WERI-Rb-1 (cell line): ENCODE data around the gene RAD21L1.

ENCODE experiments used
- DNase-seq: peaks from one replicate; pipeline ENCODE4 v3.0.0-alpha.2; 2020
- H3K27ac ChIP-seq: fragments of 250-450 bp; sonication (Bioruptor Pico); 2 replicates; pipeline ENCODE4 v1.5.1; 2020; ENCODE audit warnings: mild to moderate bottlenecking, moderate library complexity
- H3K27me3 ChIP-seq: fragments of 250-450 bp; sonication (Bioruptor Pico); 2 replicates; pipeline ENCODE4 v1.5.1; 2021; ENCODE audit warnings: mild to moderate bottlenecking, low read depth, moderate library complexity; ENCODE audit not compliant: insufficient read depth, severe bottlenecking
- H3K36me3 ChIP-seq: fragments of 250-450 bp; sonication (Bioruptor Pico); 2 replicates; pipeline ENCODE4 v1.5.1; 2020; ENCODE audit warnings: mild to moderate bottlenecking, moderate library complexity
- H3K4me3 ChIP-seq: 2 replicates; pipeline ENCODE4 v1.5.1; 2011; ENCODE audit warnings: low read depth, mild to moderate bottlenecking, control low read depth, low read length
- H3K9me3 ChIP-seq: fragments of 250-450 bp; sonication (Bioruptor Pico); 2 replicates; pipeline ENCODE4 v1.5.1; 2021; ENCODE audit warnings: mild to moderate bottlenecking, moderate library complexity; ENCODE audit not compliant: severe bottlenecking
- TF ChIP-seq, protein P1 (sequence below): IDR thresholded peaks from 2 replicates; pipeline ENCODE4 v1.5.1; 2011; ENCODE audit warnings: low read depth, mild to moderate bottlenecking, control low read depth, inconsistent platforms, low read length

The RAD21L1 gene

DNA sequence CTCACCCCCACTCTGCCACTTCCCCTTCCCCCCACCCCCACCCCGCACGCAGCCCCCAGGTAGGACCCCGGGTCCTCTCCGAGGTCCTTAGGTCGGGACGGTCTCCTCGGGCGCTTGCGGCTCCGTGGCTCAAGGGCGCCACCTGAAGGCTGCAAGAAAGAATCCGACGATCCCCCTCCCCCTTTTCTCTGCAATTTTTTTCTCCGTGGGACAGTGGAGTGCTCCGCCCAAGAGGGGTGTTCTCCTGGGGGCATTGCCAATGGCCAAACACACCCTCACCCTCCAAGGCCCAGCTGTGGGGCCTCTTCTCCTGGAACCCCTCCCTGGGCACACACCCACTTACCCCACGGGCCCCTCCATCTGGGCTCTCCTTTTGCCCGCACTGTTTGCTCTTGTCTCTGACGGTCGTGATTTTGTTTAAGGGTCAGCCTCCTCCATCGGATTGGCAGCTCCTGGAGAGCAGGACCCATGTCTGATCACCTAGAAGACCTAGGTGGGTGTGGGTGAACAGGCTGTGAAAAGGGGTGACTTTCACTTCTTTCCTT, 40.0 kb upstream of the RAD21L1 start:
- peak; percentile 73 for DNase-seq
- no peak overlapping the region for H3K27ac ChIP-seq
- peaks cover 13% of the 10 kb centered on the region for H3K27me3 ChIP-seq
- no peaks in the 10 kb centered on the region for H3K36me3 ChIP-seq
- TF ChIP-seq, protein P1, sequence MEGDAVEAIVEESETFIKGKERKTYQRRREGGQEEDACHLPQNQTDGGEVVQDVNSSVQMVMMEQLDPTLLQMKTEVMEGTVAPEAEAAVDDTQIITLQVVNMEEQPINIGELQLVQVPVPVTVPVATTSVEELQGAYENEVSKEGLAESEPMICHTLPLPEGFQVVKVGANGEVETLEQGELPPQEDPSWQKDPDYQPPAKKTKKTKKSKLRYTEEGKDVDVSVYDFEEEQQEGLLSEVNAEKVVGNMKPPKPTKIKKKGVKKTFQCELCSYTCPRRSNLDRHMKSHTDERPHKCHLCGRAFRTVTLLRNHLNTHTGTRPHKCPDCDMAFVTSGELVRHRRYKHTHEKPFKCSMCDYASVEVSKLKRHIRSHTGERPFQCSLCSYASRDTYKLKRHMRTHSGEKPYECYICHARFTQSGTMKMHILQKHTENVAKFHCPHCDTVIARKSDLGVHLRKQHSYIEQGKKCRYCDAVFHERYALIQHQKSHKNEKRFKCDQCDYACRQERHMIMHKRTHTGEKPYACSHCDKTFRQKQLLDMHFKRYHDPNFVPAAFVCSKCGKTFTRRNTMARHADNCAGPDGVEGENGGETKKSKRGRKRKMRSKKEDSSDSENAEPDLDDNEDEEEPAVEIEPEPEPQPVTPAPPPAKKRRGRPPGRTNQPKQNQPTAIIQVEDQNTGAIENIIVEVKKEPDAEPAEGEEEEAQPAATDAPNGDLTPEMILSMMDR, result peak; percentile 83
- H3K4me3 ChIP-seq, result peak overlapping the region; percentile 48
- no peaks in the 10 kb centered on the region for H3K9me3 ChIP-seq

DNA sequence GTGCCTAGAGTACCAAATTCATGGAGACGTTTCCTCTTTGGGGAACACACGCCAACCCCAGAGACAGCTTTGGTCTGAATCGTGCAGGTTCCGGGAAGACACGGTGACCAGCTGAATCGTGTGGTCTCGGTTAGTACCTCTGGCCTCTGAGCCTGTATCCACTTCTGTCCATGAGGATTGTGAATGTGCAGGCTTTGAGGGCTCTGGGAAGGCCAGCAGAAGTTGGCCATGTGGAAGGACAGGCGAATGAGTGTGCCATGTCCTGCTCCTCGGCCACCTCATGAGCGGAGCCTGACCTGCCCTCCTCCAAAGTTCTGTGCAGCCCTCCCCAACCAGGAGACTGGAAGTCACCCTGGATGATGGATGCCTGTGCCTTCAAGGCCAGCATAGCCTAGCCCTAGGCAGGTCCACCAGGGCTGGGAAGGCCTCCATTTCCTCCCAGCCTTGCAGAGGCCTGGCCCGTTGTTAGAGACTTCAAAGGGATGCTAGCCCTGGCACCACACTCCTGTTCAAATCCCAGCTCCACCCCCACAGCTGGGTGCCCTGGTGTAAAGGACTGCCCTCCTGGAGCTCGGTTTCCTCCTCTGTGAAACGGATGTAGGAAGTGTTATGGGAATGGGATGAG, 39.4 kb upstream of the RAD21L1 start:
- Histone ChIP-seq H3K27ac (no peak overlapping the region), H3K36me3 (no peaks in the 10 kb centered on the region), H3K27me3 (peaks cover 13% of the 10 kb centered on the region), H3K9me3 (no peaks in the 10 kb centered on the region), H3K4me3 (no peak overlapping the region)
- DNase-seq, result no peak
- TF ChIP-seq, protein P1, result no peak

DNA sequence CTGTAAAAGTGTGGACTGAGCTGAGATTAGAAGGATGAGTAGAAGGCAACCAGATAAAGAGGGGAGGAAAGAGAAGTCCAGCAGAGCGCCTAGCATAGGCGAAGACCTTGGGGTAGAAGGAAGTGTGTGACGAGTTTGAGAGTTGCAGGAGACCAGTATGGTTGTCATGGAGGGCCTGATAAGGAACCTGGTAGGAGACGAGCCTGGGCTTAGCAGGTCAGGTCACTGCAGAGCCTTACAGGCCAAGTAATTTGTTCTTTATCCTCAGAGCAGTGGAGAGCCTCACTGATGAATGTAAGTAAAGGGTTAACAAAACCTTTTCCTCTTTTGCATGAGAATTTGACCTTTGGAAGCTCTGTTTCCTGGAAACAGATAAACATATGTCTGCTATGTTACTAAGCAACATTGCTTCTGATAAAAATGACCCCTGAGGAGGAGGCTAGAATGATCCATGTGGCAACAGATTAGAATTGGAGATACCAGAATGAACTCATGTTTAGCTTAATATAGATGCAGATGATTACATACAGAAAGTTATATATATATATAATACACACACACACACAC, 38.2 kb upstream of the RAD21L1 start:
- Histone ChIP-seq H3K27ac (no peak overlapping the region), H3K4me3 (no peak overlapping the region), H3K9me3 (no peaks in the 10 kb centered on the region), H3K27me3 (peaks cover 13% of the 10 kb centered on the region), H3K36me3 (no peaks in the 10 kb centered on the region)
- TF ChIP-seq, protein P1, result no peak
- no peak for DNase-seq

DNA sequence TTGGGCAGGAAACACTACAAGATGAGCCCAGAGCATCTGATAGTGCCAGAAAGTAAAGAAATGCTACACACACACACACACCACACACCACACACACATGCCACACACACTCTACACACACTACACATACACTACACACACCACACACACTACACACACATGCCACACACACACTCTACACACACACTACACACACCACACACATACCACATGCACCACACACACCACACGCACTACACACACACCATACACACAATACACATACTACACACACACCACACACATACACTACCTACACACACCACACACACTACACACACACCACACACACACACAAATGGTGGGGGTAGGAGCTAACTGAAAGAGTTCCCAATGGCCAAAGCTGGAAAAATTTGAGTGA, 37.5 kb upstream of the RAD21L1 start:
- TF ChIP-seq, protein P1, result no peak
- Histone ChIP-seq H3K9me3 (no peaks in the 10 kb centered on the region), H3K27me3 (peaks cover 13% of the 10 kb centered on the region), H3K4me3 (no peak overlapping the region), H3K36me3 (no peaks in the 10 kb centered on the region), H3K27ac (no peak overlapping the region)
- DNase-seq, result no peak

DNA sequence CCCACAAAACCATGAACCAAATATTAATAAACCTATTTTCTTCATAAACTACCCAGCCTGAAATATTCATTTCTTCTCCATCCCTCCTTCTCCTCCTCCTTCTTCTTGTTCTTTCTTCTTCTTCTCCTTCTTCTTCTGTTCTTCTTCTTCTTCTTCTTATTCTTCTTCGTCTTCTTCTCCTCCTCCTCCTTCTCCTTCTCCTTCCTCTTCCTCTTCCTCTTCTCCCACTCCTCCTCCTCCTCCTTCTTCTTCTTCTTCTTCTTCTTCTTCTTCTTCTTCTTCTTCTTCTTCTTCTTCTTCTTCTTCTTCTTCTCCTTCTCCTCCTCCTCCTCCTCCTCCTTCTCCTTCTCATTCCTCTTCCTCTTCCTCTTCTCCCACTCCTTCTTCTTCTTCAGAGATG, 36.0 kb upstream of the RAD21L1 start:
- no peaks in the 10 kb centered on the region for H3K36me3 ChIP-seq
- no peak overlapping the region for H3K27ac ChIP-seq
- no peak for DNase-seq
- no peaks in the 10 kb centered on the region for H3K9me3 ChIP-seq
- TF ChIP-seq, protein P1, result no peak
- H3K4me3 ChIP-seq, result no peak overlapping the region
- peaks cover under 1% of the 10 kb centered on the region for H3K27me3 ChIP-seq
